GM19035 (cell line): ENCODE measurements around the gene TXNDC2.
"Not testable (repeated sequence)": the region's sequence is repeated elsewhere in the genome, so short reads cannot be mapped to it uniquely, and the experiment has no call there.

Source experiments
- ATAC-seq: cut with Tn5 transposase; IDR thresholded peaks from one replicate; pipeline ENCODE4 v1.9.1; 2021; ENCODE audit not compliant: unreplicated experiment

Gene TXNDC2

GRCh38 chr18:9884090-9884489, 1.7 kb upstream of the TXNDC2 start:
- no peak for ATAC-seq

GRCh38 chr18:9884532-9885140, 1.1 kb upstream of the TXNDC2 start:
- ATAC-seq = no peak

GRCh38 chr18:9886005-9886348, 204 bp downstream of the TXNDC2 start:
- ATAC-seq = no peak

GRCh38 chr18:9887992-9888391, 2.2 kb downstream of the TXNDC2 start:
- no peak for ATAC-seq

GRCh38 chr18:9890196-9890595, 4.4 kb downstream of the TXNDC2 start:
- ATAC-seq = no peak

- ATAC-seq = no peak
Measured at GRCh38 chr18:9890957-9891356, 5.2 kb downstream of the TXNDC2 start.

GRCh38 chr18:9891515-9891914, 5.7 kb downstream of the TXNDC2 start:
- not testable (repeated sequence) for ATAC-seq

- ATAC-seq = no peak
Measured at GRCh38 chr18:9894454-9895068, 8.8 kb downstream of the TXNDC2 start.

- ATAC-seq = no peak
Measured at GRCh38 chr18:9897129-9897528, 11.4 kb downstream of the TXNDC2 start.

- not testable (repeated sequence) for ATAC-seq
Measured at GRCh38 chr18:9897787-9898291, 12.1 kb downstream of the TXNDC2 start.

GRCh38 chr18:9898792-9899549, 13.2 kb downstream of the TXNDC2 start:
- no peak for ATAC-seq

- ATAC-seq = not testable (repeated sequence)
Measured at GRCh38 chr18:9899550-9899930, 13.8 kb downstream of the TXNDC2 start.

GRCh38 chr18:9900699-9901098, 14.9 kb downstream of the TXNDC2 start:
- no peak for ATAC-seq

GRCh38 chr18:9901377-9901776, 15.6 kb downstream of the TXNDC2 start:
- ATAC-seq = no peak

GRCh38 chr18:9902264-9902663, 16.5 kb downstream of the TXNDC2 start:
- ATAC-seq = not testable (repeated sequence)

GRCh38 chr18:9902832-9903231, 17.1 kb downstream of the TXNDC2 start:
- ATAC-seq = no peak

GRCh38 chr18:9905401-9905922, 19.7 kb downstream of the TXNDC2 start:
- ATAC-seq = no peak

GRCh38 chr18:9906481-9906880, 20.7 kb downstream of the TXNDC2 start:
- no peak for ATAC-seq

- ATAC-seq = no peak
Measured at GRCh38 chr18:9907867-9908266, 22.1 kb downstream of the TXNDC2 start.

GRCh38 chr18:9910071-9910470, 24.3 kb downstream of the TXNDC2 start:
- ATAC-seq = no peak

GRCh38 chr18:9910661-9911060, 24.9 kb downstream of the TXNDC2 start:
- no peak for ATAC-seq

GRCh38 chr18:9911226-9911625, 25.5 kb downstream of the TXNDC2 start:
- no peak for ATAC-seq
